HG03571 (cell line): ENCODE data around the gene FRMD5.

ENCODE experiments used
- ATAC-seq: cut with Tn5 transposase; IDR thresholded peaks from one replicate; pipeline ENCODE4 v1.9.1; 2021; ENCODE audit not compliant: unreplicated experiment

Gene FRMD5

DNA sequence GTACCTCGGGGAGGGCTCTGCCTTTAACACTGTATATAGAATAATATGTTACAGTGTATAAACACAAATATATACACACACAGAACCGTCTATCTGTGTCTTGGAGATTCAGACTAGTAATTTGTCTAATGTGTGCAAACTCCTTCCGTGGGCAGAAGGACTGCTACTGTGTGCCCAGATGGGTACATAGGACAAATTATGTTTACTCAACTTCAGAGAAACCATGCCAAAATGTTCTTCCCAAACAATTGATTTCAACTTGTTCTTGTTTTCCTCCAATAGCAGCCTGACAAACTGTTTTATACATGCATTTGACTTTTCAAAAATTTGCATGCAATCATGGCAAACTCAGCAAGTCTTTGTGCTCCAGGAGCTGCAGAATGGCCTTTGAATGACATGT lies 97.5 kb downstream of the FRMD5 start:
- no peak for ATAC-seq

DNA sequence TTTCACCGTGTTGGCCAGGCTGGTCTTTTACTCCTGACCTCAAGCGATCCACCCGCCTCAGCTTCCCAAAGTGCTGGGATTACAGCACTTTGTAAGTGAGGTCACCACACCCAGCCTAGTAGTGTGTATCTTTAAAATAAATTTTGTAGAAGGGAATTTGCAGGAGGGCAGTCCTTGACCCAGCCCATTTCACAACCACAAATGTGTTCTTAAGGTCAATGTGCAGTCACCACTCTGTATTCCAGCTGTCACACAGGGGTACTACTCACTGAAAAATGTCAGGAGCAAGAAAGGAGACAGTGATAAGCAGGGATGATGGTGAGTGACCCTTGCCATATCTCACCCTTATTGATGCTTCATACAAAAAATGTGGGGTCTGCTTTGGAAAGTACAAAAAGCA lies 98.5 kb downstream of the FRMD5 start:
- no peak for ATAC-seq

DNA sequence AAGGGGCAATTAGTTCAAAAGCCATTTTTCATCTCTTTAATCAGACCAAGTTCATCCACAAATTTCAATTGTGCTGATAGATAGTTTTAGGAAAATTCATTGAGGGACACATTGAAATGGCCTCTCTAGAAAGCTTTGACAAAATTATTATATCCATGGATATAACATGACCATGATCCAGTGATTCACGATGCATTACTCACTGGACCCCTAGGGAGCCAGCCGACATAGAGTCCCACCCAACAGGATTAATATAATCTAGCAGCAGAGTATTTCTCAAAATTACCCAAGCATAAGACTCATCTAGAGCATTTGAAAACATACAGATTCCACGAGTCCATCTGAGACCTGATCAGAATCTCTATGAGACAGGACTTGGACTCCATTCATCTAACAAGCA lies 100.3 kb downstream of the FRMD5 start:
- ATAC-seq: no peak

DNA sequence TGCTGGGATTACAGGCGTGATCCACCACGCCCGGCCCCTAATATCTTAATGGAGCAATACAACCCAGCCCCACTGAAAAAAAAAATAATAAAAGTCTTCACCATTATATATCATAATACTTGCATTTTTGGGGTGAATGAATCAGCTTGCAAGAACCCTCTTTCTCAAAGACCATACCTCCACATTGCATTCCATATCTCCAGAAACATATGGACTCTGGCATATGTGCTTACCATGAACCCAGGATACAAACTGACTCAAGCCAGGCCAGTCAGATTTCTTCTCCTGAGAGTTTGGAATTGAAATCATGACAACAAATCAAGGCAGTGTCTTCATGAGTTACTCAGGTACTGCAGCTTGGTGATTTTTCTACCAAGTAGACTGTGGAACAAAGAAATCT lies 101.2 kb downstream of the FRMD5 start:
- no peak for ATAC-seq

DNA sequence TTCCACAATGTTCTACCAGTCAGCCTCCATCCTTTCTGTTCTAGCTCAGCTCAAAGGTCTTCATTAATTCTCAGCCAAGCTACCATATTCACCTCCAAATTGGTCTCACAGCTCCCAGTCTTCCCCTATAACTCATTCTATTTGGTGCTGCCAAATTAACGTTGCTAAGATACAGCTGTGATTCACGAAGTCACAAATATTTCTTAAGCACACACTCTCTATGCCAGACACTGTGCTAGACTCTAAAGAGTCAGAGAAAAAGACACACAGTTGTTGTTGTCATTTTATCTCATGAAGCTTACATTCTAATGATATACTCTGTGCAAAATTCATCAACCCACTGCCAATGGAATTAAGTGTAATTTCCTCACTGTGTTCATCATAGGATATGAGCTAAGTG lies 102.8 kb downstream of the FRMD5 start:
- ATAC-seq: no peak

DNA sequence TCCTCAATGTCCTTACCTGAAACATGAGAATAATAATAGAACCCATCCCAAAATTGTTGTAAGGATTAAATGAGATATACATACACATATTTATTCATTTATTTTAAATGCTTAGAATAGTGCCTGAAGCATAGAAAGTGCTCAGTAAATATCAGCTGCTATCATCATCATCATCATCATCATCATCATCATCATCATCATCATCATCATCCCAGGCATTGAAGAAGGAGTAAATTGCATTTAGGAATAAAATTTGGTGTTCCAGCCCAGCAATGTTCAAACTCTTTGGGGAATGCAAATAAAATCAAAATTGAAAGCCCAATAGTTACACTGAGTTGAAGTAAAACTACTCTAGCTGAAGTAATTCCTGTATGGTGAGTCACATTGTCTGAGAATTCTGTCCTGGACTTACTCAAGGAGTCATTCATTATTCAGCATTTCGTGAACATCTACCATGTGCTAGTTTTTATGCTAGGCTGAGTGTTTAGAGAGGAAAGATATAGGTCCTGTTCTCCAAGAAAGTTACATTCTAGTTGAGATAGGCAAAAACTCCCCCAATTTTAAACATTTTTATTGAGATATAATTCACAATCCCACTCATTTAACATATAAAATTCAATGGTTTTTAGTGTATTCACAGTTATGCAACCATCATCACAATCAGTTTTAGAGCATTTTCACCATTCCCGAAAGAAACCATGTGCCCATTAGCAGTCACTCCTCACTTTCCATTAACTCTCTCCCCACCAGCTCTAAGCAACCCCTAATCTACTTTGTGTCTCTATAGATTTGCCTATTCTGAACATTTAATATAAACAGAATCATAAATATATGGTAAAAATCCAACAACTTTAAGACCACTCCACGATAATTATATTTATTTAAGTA lies 107.2 kb downstream of the FRMD5 start:
- ATAC-seq: no peak

DNA sequence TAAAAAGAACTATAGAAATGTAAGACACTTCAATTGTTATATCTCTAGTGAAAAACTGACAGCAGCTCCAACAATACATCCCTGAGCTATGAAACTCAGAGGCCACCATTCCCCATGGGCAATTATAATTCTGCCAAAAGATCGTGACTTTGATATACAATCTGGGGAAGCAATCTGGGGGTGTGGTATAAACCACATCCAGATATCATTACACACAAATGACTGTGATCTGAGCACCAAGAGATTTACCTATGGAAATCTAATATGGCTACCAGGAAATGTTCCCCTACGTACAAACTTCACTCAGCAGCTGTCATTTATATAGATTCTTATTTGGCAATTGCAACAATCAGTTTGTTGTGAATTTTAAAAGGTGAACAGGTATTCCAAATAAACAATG lies 110.3 kb downstream of the FRMD5 start:
- ATAC-seq: no peak

DNA sequence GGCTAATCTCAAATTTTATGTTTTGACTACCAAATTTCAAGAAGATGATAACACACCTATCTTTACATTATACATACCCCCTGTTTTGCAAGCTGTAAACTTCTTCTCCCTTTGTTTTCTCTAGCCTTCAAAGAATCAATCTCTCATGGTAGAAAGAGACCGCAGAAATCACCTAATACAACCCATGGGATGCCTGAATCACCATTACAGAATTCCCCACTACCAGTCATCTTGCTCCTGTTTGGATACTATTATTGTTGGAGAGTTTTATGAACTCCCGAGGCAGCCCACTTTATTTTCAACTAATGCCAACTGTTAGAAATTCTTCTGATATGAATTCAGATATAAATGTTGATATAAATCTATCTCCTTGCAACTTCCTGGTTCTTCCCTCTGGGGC lies 110.9 kb downstream of the FRMD5 start:
- no peak for ATAC-seq

DNA sequence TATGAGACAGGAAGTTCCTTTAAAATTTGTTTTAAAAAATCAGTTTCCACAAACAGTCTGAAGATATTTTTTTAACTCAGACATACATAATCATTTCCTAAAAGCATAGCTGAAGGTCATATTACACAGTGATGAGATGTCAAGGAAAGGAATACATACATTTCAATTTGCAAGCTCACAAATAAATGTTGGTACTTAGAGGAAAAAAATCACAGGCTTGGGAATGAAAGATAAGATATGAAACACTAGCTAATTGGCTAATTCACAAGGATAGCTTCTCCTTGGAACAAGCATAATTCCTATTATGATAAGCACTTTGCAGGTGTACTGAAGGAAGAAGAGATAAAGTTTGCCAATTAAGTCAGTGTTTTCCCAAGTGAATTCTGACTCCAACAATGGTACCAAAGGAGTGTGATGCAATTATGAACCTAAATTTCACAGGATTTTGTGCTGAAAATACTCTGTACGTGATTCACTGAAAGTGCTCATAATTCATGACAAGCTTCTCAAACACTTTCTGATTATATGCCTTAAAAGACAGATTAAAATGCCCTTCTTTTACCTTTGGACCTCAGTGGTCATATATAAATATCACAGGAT lies 112.4 kb downstream of the FRMD5 start:
- no peak for ATAC-seq

DNA sequence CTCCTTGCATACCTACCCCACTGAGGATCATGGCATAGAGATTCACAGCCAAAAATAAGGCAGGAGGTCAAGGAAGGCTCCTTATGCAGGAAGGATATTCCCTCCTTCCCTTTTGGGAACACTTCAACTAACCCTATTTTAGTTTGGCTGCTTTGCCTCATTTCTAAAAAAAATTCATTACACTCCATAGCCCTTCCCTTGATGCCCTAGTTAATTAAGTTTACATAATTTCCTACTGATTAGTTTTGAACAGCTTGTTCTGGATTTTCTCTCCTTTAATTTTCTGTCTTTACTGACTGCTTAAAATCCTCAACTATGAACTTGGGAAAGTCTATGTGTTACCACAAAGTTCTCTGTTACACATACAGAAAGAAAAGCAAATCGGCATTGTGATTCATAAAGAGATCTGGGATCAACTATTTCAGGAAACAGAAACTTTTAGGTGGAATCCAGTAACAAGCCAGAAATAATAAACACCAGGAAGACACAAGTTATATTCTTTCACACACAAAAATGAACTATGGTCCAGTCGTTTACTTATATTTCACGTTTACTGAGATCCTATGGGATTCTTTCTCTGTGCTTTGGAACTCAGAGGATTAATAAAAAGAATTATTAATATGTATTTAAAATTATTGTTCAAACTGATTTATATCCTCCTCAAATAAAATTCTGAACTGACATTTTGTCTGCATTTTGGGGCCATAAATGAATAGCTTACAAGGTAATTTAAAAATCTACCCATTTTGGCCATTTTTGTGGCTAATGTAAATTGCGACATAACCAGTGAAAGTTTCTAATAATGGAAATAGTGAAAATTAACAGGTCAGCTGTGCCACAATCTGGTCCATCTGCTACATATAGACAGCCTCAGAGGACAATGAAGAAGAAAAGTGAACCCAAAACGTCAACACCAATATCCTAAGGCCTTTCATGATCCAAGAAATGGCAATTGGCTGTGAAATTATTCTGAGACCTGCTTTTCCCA lies 113.8 kb downstream of the FRMD5 start:
- no peak for ATAC-seq

DNA sequence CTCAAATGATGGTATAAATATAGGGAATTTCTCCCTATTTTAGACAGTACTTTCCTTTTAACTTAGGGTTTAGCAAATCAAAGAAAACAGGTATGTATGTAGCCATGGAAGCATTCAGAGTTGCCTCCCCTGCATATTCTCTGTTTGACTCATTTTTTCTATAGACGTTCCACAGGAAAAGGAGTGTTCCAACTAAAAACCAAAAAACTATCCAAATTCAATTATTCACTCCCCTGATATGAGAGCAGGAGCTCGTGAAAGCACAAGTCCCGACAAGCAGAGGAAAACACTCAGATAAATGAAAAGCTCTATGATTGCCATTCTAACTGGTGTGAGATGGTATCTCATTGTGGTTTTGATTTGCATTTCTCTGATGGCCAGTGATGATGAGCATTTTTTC lies 119.5 kb downstream of the FRMD5 start:
- ATAC-seq: no peak

DNA sequence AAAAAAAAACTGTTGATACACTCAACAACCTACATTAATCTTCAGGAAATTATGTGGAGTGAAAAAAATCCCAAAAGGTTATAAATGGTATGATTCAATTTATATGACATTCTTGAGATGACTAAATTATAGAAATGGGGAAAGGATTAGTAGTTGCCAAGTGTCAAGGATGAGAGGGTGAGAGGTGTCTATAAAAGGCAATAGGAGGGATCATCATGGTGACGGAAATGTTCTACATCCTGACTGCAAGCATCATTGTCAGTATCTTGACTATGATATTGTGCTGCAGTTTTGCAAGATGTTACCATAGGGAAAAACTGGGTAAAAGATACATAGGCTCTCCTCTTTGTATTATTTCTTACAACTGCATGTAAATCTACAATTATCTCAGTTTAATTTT lies 125.6 kb downstream of the FRMD5 start:
- ATAC-seq: no peak

DNA sequence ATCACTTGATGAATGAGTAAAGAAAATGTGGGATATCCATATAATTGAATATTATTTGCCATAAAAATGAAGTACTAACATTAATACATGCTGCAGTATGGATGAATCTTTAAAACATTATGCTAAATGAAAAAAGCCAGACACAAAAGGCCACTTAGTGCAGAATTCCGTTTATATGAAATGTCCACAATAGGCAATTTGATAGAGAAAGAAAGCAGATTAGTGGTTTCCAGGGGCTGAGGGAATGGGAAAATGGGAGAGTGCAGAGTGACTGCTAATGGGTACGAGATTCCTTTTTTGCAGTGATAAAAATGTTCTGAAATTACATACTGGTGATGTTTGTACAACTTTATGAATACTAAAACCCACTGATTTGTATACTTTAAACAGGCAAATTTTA lies 126.7 kb downstream of the FRMD5 start:
- ATAC-seq: no peak

DNA sequence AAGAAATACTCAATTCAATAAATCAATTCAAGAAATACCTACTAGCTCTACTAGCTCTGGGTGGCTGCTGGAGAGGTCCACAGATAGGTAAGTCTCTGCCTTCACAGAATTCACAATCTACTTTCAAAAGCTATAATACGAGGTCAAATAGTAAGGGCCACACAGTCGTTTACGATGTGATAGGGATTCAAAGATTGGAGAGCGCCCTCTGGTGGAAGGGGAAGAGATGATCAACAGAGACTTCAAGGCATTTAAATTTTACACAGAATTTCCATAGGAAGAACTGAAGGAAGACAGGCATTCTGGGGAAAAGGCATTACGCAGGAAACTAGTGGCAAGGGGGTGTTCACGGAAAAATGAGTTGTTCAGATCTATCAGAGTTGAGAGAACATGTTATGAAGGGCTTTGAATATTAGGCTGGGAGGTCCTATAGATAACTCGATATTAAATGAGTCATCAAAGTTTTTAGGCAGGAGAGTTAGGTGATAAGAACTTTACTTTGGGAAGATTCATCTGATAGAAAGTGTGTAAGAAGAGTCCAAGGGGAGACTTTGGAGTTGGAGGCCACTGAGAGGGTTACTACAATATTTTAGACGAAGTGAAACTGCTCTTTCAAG lies 128.8 kb downstream of the FRMD5 start:
- ATAC-seq: no peak

DNA sequence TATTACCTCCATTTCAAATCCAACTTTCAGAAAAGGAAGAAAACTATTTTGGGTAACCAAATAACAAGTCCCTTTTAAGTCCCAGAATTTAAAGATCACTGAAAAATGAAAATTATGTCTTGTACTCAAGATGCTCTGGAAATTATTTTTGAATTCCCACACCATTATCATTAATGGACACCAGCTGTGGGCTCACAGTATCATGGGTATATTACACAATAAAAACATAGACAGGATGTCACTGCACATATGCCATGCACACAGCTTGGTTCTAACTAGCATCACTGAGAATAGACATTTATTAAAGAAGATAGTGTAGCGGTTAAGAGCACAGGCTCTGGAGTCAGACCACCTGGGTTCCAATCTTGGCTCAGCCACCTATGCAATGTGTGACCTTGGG lies 130.4 kb downstream of the FRMD5 start:
- no peak for ATAC-seq

DNA sequence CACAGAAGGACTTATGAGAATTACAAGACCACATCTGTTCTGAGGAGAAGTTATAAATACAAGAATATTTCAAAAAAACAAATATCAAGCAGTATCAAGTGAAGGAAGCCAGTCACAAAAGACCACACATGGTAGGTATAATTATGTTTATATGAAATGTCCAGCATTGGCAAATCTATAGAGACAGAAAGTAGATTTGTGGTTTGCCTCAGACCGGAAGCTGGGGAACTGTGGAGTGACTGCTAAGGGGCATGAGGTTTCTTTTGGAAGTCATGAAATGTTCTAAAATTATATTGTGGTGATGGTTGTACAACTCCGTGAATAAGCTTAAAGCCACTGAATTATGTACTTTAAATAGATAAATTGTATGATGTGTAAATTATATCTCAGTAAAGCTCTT lies 136.9 kb downstream of the FRMD5 start:
- ATAC-seq: no peak

DNA sequence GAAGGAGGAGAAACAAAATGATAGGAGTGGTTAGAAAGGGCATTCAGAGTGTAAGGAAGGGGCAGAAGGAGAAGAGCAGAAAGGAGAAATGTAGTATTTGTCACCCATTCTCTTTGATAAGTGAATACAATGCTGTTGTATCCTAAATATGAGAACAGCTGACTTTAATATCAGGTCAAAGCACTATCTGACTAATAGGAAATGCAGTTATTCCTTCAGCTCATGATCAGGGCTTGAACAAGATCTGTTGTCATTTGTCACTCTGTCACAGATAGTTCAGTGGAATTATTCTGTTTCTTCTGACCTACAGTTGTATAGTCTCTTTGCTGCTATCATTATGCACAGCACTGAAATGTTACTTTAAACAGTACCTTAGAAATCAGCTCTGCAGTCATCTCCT lies 149.4 kb downstream of the FRMD5 start:
- ATAC-seq: no peak

DNA sequence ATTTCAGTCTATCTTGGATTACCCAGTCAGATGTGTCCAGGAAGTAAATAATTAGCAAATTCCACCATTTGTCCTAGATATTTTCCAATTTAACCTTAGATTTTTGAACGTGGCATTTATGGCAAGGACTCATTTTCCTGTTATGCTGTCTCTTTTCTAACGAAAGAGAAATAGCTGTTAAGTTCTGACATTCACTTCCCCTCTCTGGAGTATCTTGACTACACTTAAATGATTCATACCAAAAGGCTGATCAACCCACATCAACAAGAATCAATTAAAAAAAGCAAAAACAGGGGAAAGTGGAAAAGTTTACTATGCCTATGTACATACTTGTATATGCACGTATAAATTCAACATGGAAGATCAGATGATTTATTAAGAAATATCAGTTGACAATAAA lies 149.9 kb downstream of the FRMD5 start:
- ATAC-seq: no peak

DNA sequence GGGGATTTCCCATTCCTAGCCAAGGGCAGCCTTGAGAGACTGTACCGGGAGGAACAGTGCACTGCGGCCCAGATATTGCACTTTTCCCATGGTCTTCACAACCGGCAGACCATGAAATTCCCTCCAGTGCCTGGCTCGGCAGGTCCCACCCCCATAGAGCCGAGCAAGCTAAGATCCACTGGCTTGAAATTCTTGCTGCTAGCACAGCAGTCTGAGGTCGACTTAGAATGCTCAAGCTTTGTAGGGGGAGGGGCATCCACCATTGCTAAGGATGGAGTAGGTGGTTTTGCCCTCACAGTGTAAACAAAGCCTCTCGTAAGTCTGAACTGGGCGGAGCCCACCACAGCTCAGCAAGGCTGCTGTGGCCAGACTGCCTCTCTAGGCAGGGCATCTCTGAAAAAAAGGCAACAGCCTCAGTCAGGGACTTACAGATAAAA lies 156.3 kb downstream of the FRMD5 start:
- ATAC-seq: no peak

DNA sequence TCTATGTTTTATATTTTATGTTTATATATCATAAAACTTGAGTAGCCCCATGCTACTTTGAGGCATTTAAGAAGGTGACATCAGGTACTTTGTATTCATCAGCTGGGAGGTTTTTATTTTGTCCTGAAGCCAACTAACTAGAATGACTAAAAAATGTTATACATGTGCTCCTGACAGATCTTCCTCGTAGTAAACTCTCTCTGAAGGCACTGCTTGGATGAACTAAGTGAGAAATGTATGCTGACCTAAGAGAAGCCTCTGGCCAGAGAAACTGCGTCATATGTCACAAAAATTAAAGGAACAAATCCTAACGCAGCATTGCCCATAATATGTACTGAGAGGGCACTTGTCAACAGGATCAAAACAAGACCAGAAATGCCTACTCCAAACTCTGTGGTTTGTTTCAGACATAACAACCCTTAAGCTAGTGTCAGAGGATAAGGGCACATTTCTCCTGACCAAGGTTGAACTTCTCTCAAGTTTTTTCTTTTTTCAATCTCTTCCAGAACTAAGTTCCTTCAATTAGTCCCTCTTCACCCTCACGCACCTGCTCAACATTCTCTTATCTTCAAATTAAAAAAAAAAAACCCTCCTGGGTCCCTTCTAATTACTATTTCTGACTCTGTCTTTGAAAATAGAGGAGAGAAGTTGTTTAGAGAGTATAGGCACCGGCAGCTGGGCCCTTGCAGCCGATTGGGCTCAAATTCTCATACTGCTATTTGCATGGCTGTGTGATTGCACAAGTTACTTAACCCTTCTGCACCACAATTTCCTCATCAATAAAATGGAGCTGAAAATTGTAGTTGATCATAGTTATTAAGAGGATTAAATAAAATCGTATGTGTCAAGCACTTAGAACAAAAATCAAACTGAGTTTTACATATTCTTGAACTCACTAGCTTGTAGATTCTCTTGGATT lies 159.0 kb downstream of the FRMD5 start:
- ATAC-seq: no peak
